Measurements from ENCODE around the gene C7. TPM values are rescaled to one million over a fixed set of nuclear protein-coding genes. Genes with fewer than 3 reads are reported as not detected.
"Not testable (repeated sequence)": the region's sequence is repeated elsewhere in the genome, so short reads cannot be mapped to it uniquely, and the experiment has no call there.

The C7 gene
- total RNA-seq, 2 donors from 2014 or later = 0.88 to 2.7 TPM

DNA sequence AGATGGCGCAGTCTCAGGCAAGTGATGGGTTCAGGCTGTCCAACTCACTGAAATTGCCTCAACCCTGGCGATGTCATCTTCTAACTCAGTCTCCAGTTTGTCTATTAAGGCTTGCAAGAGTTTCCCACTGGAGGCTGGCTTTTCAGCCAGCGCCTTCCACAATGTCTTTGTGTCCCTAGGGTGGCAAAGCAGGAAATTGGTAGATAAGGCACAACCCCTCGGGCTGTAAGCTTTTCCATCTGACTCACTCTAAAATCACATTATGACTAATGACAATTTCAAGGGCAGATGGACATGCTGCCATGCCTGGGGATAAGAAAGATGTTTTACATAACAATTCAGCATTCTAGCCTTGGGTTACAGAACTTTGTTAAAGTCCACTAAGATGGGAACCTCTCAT is 99.9 kb downstream of the C7 start:
- Histone ChIP-seq H3K4me1 (ENCODE audit: control insufficient read depth, insufficient read depth, low read length) (no peaks in the 10 kb centered on the region), H3K27me3 (ENCODE audit: control insufficient read depth, insufficient read depth, low read length, poor library complexity, severe bottlenecking) (no peaks in the 10 kb centered on the region), H3K9ac (ENCODE audit: extremely low read depth, low read length, poor library complexity, severe bottlenecking) (no peak overlapping the region), H3K9me3 (ENCODE audit: control insufficient read depth, low read length) (no peaks in the 10 kb centered on the region), H3K4me3 (ENCODE audit: low read length) (no peak overlapping the region), H3K27ac (ENCODE audit: low read depth, low read length) (no peak overlapping the region), H3K36me3 (ENCODE audit: control insufficient read depth, insufficient read depth, low read length) (no peaks in the 10 kb centered on the region)
- TF ChIP-seq CTCF (conservative IDR thresholded peaks at IDR 0.05) = no peak
- DNase-seq = no peak
- H3K4me3 Mint-ChIP-seq = no peak overlapping the region
- H3K27me3 Mint-ChIP-seq (ENCODE audit: insufficient read depth) = no peaks in the 10 kb centered on the region
- no peaks in the 10 kb centered on the region for H3K4me1 Mint-ChIP-seq
- H3K9me3 Mint-ChIP-seq = peaks cover 1% of the 10 kb centered on the region
- no peaks in the 10 kb centered on the region for H3K36me3 Mint-ChIP-seq (ENCODE audit: low read depth)
- WGBS, 2 experiments (ENCODE audit: insufficient coverage in 1 of 2, insufficient read length in 1 of 2) = 94 to 97% methylated on average over 3 to 4 of the region's 4 CpGs
- no peak overlapping the region for H3K27ac Mint-ChIP-seq

DNA sequence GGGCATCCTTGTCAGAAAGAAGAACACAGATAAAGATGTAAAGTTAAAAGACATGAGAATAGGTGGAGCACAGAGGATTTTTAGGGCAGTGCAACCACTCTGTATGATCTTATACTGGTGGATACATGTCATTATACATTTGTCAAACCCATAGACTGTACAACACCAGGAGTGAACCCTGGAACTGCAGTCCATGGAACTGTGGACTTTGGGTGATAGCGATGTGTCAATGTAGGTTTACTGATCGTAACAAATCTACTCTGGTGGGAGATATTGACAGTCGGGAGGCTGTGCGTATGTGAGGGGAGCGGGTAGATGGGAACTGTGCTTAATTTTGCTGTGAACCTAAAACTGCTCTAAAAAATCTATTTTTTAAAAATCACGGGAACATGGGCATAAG is 101.3 kb downstream of the C7 start:
- 91 to 97% methylated on average over 1 to 6 of the region's 6 CpGs for WGBS, 2 experiments (ENCODE audit: insufficient coverage in 1 of 2, insufficient read length in 1 of 2)
- H3K27me3 Mint-ChIP-seq (ENCODE audit: insufficient read depth) = no peaks in the 10 kb centered on the region
- DNase-seq = no peak
- Histone ChIP-seq H3K4me1 (ENCODE audit: control insufficient read depth, insufficient read depth, low read length) (no peaks in the 10 kb centered on the region), H3K9ac (ENCODE audit: extremely low read depth, low read length, poor library complexity, severe bottlenecking) (no peak overlapping the region), H3K27me3 (ENCODE audit: control insufficient read depth, insufficient read depth, low read length, poor library complexity, severe bottlenecking) (no peaks in the 10 kb centered on the region), H3K36me3 (ENCODE audit: control insufficient read depth, insufficient read depth, low read length) (no peaks in the 10 kb centered on the region), H3K4me3 (ENCODE audit: low read length) (no peak overlapping the region), H3K9me3 (ENCODE audit: control insufficient read depth, low read length) (no peaks in the 10 kb centered on the region), H3K27ac (ENCODE audit: low read depth, low read length) (no peak overlapping the region)
- H3K4me3 Mint-ChIP-seq = no peak overlapping the region
- no peaks in the 10 kb centered on the region for H3K36me3 Mint-ChIP-seq (ENCODE audit: low read depth)
- TF ChIP-seq CTCF (conservative IDR thresholded peaks at IDR 0.05) = no peak
- H3K4me1 Mint-ChIP-seq = no peaks in the 10 kb centered on the region
- H3K9me3 Mint-ChIP-seq = peaks cover 1% of the 10 kb centered on the region
- H3K27ac Mint-ChIP-seq = no peak overlapping the region

DNA sequence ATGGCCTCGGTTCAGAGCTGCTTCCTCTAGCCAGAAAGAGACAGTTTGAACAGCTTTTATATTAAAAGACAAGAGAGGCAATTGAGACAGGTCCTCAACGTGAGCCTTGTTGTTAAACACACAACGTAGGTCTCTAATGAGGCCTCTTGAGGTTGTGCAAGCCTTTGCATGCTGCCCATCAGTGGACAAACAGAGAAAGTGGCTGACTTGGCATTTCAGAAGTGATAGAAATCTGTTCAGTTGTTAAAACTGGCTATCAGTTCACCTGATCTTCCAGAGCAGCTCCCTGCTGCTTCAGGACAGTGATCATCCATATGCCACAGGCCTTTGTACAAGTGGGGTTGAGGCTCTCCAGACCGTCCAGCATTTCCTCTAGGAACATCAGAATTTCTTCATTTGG is 103.0 kb downstream of the C7 start:
- Histone ChIP-seq H3K9ac (ENCODE audit: extremely low read depth, low read length, poor library complexity, severe bottlenecking) (no peak overlapping the region), H3K36me3 (ENCODE audit: control insufficient read depth, insufficient read depth, low read length) (no peaks in the 10 kb centered on the region), H3K27me3 (ENCODE audit: control insufficient read depth, insufficient read depth, low read length, poor library complexity, severe bottlenecking) (no peaks in the 10 kb centered on the region), H3K4me3 (ENCODE audit: low read length) (no peak overlapping the region), H3K4me1 (ENCODE audit: control insufficient read depth, insufficient read depth, low read length) (no peaks in the 10 kb centered on the region), H3K9me3 (ENCODE audit: control insufficient read depth, low read length) (no peaks in the 10 kb centered on the region), H3K27ac (ENCODE audit: low read depth, low read length) (no peak overlapping the region)
- H3K4me3 Mint-ChIP-seq = no peak overlapping the region
- no peaks in the 10 kb centered on the region for H3K27me3 Mint-ChIP-seq (ENCODE audit: insufficient read depth)
- TF ChIP-seq CTCF (conservative IDR thresholded peaks at IDR 0.05) = no peak
- no peak overlapping the region for H3K27ac Mint-ChIP-seq
- no peaks in the 10 kb centered on the region for H3K4me1 Mint-ChIP-seq
- no peak for DNase-seq
- WGBS, 2 experiments (ENCODE audit: insufficient coverage in 1 of 2, insufficient read length in 1 of 2) = 81 to 85% methylated on average over 4 of the region's 4 CpGs
- no peaks in the 10 kb centered on the region for H3K36me3 Mint-ChIP-seq (ENCODE audit: low read depth)
- H3K9me3 Mint-ChIP-seq = no peaks in the 10 kb centered on the region

DNA sequence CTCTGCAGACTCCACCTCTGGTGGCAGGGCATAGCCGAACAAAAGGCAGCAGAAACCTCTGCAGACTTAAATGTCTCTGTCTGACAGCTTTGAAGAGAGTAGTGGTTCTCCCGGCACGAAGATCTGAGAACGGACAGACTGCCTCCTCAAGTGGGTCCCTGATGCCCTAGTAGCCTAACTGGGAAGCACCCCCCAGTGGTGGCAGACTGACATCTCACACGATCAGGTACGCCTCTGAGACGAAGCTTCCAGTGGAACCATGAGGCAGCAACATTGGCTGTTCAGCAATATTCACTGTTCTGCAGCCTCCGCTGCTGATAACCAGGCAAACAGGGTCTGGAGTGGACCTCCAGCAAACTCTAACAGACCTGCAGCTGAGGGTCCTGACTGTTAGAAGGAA is 113.3 kb downstream of the C7 start:
- H3K4me3 Mint-ChIP-seq; H3K27me3 ChIP-seq (ENCODE audit: control insufficient read depth, insufficient read depth, low read length, poor library complexity, severe bottlenecking); H3K4me1 ChIP-seq (ENCODE audit: control insufficient read depth, insufficient read depth, low read length); H3K27ac Mint-ChIP-seq; H3K27me3 Mint-ChIP-seq (ENCODE audit: insufficient read depth); H3K36me3 ChIP-seq (ENCODE audit: control insufficient read depth, insufficient read depth, low read length); H3K36me3 Mint-ChIP-seq (ENCODE audit: low read depth); H3K4me1 Mint-ChIP-seq; H3K27ac ChIP-seq (ENCODE audit: low read depth, low read length); H3K9ac ChIP-seq (ENCODE audit: extremely low read depth, low read length, poor library complexity, severe bottlenecking); H3K4me3 ChIP-seq (ENCODE audit: low read length): not testable (repeated sequence)
- H3K9me3 ChIP-seq (ENCODE audit: control insufficient read depth, low read length) = peaks cover 13% of the 10 kb centered on the region
- WGBS, 2 experiments (ENCODE audit: insufficient coverage in 1 of 2, insufficient read length in 1 of 2) = 90 to 96% methylated on average over 4 to 8 of the region's 8 CpGs
- peaks cover 38% of the 10 kb centered on the region for H3K9me3 Mint-ChIP-seq
- DNase-seq = peak; percentile 49
